Measurements from ENCODE around the gene WDR72.

WDR72 gene

GRCh38 chr15:53527996-53528395, 231.5 kb downstream of the WDR72 start (continued):
- TF ChIP-seq ZNF565 (CRISPR knock-in tag; conservative IDR thresholded peaks at IDR 0.05; ENCODE audit: low read depth) (no peak), ZNF70 (CRISPR knock-in tag; IDR thresholded peaks at IDR 0.05) (no peak), OSR1 (CRISPR knock-in tag; IDR thresholded peaks at IDR 0.05) (no peak)

GRCh38 chr15:53525894-53526293, 233.6 kb downstream of the WDR72 start:
- no peak for ATAC-seq
- TF ChIP-seq PPARA (CRISPR knock-in tag; IDR thresholded peaks at IDR 0.05; ENCODE audit: borderline replicate concordance) (no peak), ISL1 (CRISPR knock-in tag; IDR thresholded peaks at IDR 0.05) (no peak), ZFP3 (CRISPR knock-in tag; IDR thresholded peaks at IDR 0.05) (no peak), SNAI2 (CRISPR knock-in tag; IDR thresholded peaks at IDR 0.05) (no peak), ARNTL (CRISPR knock-in tag; IDR thresholded peaks at IDR 0.05; ENCODE audit: borderline replicate concordance, low read depth) (no peak), BACH2 (CRISPR knock-in tag; IDR thresholded peaks at IDR 0.05; ENCODE audit: borderline replicate concordance) (no peak), CREB5 (CRISPR knock-in tag; IDR thresholded peaks at IDR 0.05; ENCODE audit: low read depth) (no peak), ZFP30 (CRISPR knock-in tag; IDR thresholded peaks at IDR 0.05) (no peak)

GRCh38 chr15:53522991-53523390, 236.5 kb downstream of the WDR72 start:
- ATAC-seq, result no peak
- no peak for TF ChIP-seq BACH2 (CRISPR knock-in tag; IDR thresholded peaks at IDR 0.05; ENCODE audit: borderline replicate concordance)
- TF ChIP-seq CSDC2 (CRISPR knock-in tag; IDR thresholded peaks at IDR 0.05), result no peak
- no peak for TF ChIP-seq ZNF70 (CRISPR knock-in tag; IDR thresholded peaks at IDR 0.05)
- TF ChIP-seq PPARA (CRISPR knock-in tag; IDR thresholded peaks at IDR 0.05; ENCODE audit: borderline replicate concordance), result no peak
- no peak for TF ChIP-seq ZNF8 (CRISPR knock-in tag; IDR thresholded peaks at IDR 0.05)
- TF ChIP-seq ESRRG (CRISPR knock-in tag; IDR thresholded peaks at IDR 0.05), result no peak
- no peak for TF ChIP-seq TCF4 (CRISPR knock-in tag; IDR thresholded peaks at IDR 0.05; ENCODE audit: borderline replicate concordance)
- no peak for TF ChIP-seq CREB5 (CRISPR knock-in tag; IDR thresholded peaks at IDR 0.05; ENCODE audit: low read depth)
- no peak for TF ChIP-seq RARB (CRISPR knock-in tag; IDR thresholded peaks at IDR 0.05)
- TF ChIP-seq ISL1 (CRISPR knock-in tag; IDR thresholded peaks at IDR 0.05), result no peak
- TF ChIP-seq CSRNP3 (CRISPR knock-in tag; IDR thresholded peaks at IDR 0.05), result no peak
- TF ChIP-seq TOX (CRISPR knock-in tag; IDR thresholded peaks at IDR 0.05; ENCODE audit: borderline replicate concordance), result no peak

- no peak for TF ChIP-seq ZNF70 (CRISPR knock-in tag; IDR thresholded peaks at IDR 0.05)
- TF ChIP-seq CSDC2 (CRISPR knock-in tag; IDR thresholded peaks at IDR 0.05), result no peak
- no peak for TF ChIP-seq ZFP30 (CRISPR knock-in tag; IDR thresholded peaks at IDR 0.05)
- no peak for TF ChIP-seq ZNF565 (CRISPR knock-in tag; conservative IDR thresholded peaks at IDR 0.05; ENCODE audit: low read depth)
- TF ChIP-seq CSRNP3 (CRISPR knock-in tag; IDR thresholded peaks at IDR 0.05), result no peak
Observed at GRCh38 chr15:53520996-53521395, 238.5 kb downstream of the WDR72 start.

GRCh38 chr15:53513431-53513830, 246.0 kb downstream of the WDR72 start:
- TF ChIP-seq PPARA (CRISPR knock-in tag; IDR thresholded peaks at IDR 0.05; ENCODE audit: borderline replicate concordance), result no peak
- no peak for TF ChIP-seq ARNTL (CRISPR knock-in tag; IDR thresholded peaks at IDR 0.05; ENCODE audit: borderline replicate concordance, low read depth)
- TF ChIP-seq BACH2 (CRISPR knock-in tag; IDR thresholded peaks at IDR 0.05; ENCODE audit: borderline replicate concordance), result no peak
- TF ChIP-seq ZC3H10 (CRISPR knock-in tag; IDR thresholded peaks at IDR 0.05), result no peak
- TF ChIP-seq CSDC2 (CRISPR knock-in tag; IDR thresholded peaks at IDR 0.05), result no peak
- no peak for TF ChIP-seq SNAI2 (CRISPR knock-in tag; IDR thresholded peaks at IDR 0.05)
- TF ChIP-seq TSHZ2 (CRISPR knock-in tag; IDR thresholded peaks at IDR 0.05), result no peak
- TF ChIP-seq ZNF70 (CRISPR knock-in tag; IDR thresholded peaks at IDR 0.05), result no peak
- TF ChIP-seq PATZ1 (CRISPR knock-in tag; IDR thresholded peaks at IDR 0.05; ENCODE audit: borderline replicate concordance), result no peak
- no peak for TF ChIP-seq GLIS3 (CRISPR knock-in tag; IDR thresholded peaks at IDR 0.05)
- TF ChIP-seq ESRRG (CRISPR knock-in tag; IDR thresholded peaks at IDR 0.05), result no peak
- no peak for ATAC-seq

More at GRCh38 chr15:53520996-53521395, 238.5 kb downstream of the WDR72 start:
- no peak for ATAC-seq

All from SK-N-SH treated with all-trans-retinoic acid at 6 μM for 48 hours (cell line).